KG1 (cell line): Measurements from ENCODE around the gene TMIGD3.
"Not testable (repeated sequence)": the region's sequence is repeated elsewhere in the genome, so short reads cannot be mapped to it uniquely, and the experiment has no call there.

Source experiments
- DNase-seq: peaks from one replicate; lab custom pipeline; 2025; lab: John Stamatoyannopoulos, UW

The TMIGD3 gene

DNA sequence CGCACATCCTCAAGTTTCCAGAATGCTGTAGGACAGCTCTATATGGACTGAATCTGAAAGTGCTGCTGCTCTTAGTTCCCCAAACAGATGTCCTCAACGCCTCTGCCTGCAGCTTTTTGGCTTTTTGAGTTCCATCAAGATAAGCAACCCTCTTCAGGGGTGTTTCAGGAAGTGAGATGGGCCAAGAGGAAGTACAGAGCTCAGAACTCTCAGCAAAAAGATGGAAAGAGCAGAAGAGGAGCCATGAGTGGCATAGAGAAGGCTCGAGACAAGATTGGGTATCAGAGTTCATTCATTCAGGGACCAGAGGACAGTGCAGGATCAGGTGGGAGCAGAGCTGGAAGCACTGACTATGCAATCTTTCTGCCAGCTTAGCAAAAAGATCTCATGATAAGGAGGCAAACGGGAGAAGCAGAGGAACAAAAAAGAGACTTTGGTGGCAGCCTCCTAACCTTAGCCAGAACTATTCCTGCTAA lies at the start of gene TMIGD3, which contains the start of gene ADORA3:
TSS of gene TMIGD3 (minus strand) at position 49 of the 476 bp plus-strand sequence. CDS start 279 bp downstream, outside the sequence.
TSS of gene ADORA3 (minus strand) at position 49 of the 476 bp plus-strand sequence. CDS start 279 bp downstream, outside the sequence.
- DNase-seq = peak; percentile 39

DNA sequence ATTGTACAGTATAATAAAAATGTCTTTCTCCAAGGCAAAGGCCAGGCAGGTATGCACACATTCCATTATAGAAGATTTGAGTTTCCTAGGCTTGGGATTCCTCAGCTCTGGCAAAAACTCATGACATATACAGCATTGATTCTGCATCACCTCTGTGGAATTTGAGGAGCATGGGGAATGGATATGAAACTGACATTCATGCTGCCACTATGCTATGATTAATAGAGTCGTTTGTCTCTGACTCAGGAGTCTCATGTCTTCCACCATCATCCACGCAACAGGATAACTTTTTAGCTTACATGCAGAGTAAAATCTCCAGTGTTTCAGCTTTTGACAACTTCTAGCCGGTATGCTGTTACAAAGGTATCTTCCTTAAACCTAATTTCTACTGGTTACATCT lies 49.8 kb upstream of the TMIGD3 start:
- no peak for DNase-seq

DNA sequence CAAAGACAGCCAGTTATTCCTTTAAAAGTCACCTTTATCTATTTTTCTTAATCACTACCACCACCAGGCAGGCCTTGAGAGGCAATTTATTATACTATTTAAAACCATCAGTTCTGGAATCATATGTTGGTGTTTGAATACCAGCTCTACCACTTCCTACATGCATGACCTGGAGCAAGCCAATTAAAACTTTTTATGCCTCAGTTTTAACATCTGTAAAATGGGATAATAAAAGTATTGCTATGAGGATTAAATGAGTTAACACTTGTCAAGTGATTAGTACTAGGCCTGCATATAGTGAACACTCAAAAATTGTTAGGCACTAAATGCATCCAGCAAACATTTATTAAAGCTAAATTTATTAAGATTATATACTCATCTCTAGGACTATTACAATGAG lies 49.2 kb upstream of the TMIGD3 start:
- DNase-seq = no peak

DNA sequence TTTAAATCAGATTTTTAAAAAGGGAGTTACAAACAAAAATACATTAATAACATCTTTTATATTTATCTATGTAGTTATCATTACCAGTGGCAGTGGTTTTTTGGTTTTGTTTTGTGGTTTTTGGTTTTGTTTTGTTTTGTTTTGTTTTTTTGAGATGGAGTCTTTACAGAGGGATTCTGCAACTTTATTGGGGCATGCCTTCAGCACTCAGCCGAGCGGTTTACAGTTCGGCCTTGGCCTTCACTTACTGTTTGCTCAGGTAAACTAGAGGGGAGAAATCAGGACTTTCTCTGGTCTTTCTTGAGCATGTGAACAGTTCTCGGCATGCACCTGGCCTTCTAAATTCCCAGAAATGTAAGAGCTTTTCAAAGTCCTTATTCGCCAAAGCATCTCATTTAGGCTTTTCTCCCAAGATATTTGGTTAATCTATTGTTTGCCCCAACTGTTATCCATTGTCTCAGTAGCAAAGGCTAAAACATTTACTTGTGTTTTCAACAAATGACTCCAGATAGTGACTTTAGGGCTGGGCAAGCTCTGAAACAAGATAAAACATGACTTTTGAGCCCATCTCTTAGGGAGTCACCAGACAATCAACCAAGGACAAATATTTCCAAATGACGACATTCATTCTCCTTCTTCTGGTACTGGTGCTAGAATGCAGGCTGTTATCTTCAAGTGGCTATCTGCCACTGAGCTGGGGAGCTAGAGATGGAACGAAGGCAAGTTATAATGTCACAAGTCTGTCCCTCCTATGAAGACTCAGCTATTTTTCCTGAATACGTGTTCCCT lies 48.4 kb upstream of the TMIGD3 start:
- no peak for DNase-seq

DNA sequence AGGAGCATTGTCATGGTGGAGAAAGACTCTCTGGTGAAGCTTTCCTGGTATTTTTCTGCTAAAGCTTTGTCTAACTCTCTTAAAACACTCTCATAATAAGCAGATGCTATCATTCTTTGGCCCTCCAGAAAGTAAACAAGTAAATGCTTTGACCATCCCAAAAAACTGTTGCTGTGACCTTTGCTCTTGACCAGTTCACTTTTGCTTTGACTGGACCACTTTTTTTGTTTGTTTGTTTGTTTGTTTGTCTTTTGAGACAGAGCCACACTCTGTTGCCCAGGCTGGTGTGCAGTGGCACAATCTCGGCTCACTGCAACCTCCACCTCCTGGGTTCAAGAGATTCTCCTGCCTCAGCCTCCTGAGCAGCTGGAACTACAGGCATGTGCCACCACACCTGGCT lies 44.4 kb upstream of the TMIGD3 start:
- not testable (repeated sequence) for DNase-seq

DNA sequence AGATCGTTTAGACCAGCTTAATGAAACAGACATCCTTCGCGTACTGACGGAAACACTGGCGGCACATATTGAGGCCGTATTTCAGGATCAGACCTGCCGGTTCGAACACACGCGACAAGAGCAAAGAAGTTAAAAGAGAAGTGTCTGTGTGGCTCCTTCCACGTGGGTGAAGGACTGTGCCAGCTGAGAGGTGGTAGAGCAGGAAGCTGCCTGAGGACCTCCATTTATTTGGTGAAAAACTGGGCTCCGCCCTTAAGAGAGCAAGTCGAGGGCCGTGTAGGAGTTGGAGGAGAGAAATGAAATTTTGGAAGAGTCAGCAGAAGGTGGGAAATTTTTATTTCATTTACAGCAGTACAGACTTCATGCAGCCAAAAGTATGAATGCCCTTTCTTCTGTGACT lies 38.8 kb upstream of the TMIGD3 start:
- no peak for DNase-seq

DNA sequence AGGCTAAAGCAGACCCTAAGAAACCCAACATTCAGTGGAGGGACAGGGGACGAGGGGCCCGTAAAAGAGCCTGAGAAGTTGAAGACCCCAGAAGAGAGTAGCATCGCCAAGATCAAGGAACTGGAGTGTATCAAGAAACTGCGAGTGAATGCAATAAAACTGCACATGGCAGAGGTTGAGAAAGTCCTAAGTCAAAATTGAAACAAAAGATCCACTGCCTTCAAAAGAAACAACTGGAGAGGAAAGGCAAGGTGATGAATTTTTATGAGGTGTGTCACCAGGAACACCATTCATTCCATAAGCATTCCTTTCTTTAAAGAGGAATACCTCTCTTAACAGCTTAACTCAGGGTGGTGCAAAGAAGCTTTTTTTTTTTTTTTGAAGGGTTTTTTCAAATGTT lies 38.3 kb upstream of the TMIGD3 start:
- DNase-seq = no peak

DNA sequence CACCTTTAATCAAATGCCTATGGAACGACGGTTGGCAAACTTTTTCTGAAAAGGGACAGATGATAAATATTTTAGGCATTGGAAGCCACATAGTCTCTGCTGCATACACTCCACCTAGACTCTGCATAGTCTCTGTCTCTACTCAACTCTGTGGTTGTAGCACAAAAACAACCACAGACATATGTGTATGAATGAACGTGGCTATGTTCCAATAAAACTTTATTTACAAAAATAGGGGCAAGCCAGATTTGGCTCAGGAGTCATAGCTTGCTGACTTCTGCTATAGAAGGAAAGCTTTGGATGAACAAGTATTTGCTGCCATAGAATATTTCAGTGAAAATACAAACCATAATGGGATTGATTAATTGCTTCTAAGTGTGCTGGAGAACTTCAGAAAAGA lies 37.5 kb upstream of the TMIGD3 start:
- DNase-seq = no peak

DNA sequence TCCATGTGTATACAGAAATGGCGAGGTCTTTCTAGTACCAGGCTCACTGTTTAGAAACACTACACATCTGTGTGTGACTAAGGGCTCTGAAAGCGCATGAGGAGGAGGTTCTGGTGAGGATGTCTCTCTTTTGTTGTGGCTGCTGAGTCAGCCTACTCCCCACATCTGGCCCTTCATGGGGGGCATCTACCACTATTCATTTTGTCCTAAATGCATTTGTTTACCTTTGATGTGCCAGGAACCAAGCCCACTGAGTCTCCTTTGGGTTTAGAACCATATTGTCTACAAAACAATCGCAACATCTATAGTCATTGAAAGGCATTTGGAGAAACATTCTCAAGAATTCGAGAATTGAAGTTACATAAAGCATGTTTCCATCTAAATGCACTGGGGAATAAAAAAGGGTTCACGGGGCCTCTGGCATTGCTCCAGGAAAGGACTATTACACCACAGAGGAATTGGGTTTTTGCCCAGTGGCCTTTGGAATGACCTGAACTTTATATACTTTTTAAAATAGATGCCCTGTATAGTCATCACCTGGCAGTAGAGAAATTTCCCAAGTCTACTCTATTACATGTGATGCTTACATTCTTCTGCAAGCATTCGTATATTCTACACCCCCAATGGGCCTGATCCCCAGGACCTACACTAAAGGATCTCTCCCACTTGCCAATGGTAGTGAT lies 35.1 kb upstream of the TMIGD3 start:
- DNase-seq = no peak

DNA sequence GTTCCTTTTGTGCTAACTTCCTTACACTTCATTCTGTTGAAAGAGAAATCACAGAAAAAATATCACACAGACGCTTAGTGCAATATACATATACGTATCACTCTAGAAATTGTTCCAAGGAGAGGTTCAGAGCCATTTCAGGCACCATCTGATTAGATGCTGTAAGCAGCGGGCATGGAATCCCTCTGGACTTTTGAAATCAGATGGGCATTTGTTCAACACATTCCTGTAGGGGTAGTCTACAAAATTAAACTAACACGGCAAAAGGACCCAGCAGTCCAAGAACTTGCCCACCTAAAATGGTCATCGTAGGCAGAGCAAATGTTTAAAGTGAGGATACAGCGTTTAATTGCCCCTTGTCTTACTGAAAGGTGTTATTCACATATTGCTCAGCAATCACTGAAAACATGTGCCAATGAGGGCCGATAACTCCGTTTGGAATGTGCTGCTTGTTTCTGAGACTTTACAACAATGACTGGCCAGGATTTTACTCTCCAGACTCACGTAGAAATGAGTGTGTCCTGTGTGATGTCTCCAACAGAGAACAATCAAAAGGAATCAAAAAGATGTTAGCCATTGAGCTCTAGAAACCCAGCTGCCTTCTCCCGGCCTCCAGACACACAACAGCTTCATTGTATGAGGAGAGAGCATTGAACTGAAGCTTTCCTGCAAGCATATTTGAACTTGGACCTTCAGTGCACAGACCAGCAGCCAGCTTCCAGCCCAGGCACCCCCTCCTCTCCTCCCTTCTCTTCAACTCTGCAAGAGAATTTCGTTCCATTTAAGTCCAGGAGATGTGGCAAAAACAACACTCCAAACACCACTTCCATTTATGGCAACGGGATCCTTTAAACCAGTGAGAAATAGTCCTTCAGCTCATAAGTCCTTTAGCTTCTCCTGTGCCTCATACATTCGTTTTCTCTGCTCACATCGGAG lies 32.1 kb upstream of the TMIGD3 start:
- DNase-seq = no peak

DNA sequence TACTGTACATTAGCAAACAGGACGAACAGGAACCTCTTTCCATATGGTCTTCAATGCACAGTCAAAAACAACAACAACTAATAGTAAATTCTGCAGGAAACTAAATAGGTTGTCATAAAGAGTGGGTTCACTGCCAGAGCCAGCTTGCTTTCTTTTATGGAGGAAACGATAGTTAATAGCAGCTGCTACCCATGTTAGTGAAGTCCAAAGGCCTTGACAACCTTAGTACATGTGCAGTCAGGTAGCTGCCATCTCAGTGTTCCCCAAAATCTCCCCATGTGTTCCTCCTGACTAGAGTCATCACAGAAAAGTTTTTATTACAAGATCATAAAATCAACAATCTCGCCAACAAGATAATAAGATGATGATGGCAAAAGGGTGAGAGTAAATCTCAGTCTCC lies 16.6 kb upstream of the TMIGD3 start:
- DNase-seq = no peak

DNA sequence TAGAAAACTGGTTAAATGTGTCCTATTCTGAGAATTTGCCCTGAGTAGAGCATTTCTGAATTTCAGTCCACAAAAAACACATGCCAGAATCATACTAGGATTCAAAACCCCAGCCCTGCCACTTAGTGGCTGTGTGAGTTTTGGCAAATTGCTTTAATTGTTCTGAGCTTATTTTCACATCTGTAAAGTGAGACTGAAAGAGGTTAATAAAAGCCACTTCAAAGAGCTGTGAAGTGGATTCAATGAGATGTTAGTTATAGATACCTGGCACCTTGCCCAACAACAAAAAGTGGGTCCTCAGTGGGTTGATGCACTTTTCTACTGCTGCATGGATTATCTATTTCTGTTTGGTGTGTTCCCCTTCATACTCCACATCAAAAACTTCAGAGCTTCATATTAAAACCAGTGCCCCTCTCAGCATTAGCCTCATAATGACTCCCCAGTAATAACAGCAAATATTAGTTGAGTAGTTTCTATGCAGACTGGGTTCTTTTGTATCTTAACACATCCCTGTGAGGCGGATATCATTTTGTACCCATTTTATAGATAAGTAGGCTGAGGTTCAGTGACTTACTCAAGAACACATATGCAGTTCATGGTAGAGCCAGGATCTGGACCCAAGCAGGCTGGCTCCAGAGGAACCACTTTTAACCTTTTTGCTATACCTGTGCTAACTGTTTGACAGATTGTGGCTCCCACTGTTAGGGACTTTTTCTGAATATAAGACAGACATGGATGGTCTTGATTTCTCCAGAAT lies 14.2 kb upstream of the TMIGD3 start:
- no peak for DNase-seq

DNA sequence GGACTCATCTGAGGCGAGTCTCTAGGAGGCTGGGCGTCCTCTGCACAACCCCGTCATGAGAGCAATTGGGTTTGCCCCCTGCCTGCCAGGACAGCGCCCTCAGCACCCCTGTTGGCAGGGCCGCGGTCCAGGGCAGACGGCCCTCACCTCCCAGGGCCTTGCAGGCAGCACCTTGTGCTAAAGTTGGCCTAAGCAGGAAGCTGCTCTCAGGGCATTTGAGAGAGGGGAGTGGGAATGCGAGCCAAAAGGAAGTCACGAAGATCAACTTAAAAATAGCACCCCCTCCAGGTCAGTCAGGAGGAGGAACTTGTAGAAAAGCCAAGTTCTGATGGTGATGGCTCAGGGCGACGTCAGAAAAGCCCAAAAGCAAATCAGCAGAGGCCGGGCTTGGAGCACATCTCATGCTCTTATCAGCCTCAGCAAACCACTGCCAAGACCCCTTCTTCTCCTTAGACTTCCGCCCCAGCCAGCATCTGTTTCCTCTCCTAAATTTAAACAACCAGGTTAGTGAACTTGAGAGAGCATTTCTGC lies 12.6 kb upstream of the TMIGD3 start:
- peak; percentile 67 for DNase-seq

DNA sequence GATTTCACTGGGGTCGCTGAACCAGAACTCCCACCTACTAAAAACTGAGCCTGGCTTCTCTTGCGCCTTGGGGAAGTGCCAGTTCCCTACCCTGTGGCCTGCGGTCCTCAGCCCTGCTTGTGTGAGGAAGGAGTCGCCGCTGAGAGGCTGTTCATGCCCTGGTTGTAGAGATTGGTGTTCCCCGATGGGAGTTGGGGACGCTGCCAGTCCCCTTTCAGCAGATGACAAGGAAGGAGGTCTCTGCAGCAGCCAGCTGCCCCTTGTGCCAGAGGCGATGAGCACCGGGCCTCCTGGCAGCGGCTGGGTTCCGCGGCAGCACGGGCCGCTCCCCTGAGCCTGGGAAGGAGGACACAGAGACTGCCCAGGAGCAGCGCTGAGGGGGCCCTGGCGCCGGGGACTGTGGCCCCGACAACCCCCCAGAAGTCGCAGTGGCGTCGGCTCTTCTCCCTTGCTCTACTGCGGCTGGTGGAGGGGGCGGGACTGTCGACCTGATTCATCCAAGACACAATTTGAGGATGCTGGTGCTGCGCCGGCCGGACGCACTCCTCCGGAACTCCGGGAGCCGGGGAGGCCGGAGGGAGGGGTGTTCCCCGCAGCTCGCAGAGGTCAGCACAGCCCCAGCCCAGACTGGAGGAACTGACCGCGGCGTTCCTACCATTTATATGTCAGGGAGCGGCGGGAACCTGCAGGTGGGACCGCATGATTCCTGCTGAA lies 12.0 kb upstream of the TMIGD3 start:
- peak; percentile 71 for DNase-seq

DNA sequence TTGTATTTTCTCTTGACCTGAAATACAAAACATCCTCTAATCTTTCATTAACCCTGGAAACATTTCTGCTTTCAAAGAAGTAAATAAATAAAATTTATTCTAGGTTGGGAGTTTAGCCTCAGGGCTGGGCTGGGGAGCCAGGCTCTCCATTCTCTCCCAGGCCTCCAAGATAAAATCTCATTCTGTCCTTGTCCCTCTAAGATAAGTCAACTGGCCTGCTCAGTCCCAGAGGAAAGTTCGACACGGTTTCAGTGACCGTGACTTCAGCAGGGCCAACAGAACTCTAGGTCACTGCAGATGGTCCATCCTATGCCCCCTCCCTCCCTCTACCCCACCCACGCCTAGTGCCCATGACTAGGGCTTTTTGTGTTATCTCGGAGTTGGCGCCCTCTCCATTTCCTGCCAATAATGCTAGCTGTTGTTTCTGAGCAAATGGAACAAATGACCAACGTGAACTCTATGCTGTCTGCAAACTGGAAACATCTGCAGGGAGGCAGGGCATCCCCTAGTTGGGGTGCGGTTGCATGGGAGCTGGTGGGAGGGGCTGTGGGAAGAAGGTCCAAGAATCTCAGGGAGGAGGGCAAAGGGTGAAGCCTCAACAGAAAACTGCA lies 10.1 kb upstream of the TMIGD3 start:
- no peak for DNase-seq

DNA sequence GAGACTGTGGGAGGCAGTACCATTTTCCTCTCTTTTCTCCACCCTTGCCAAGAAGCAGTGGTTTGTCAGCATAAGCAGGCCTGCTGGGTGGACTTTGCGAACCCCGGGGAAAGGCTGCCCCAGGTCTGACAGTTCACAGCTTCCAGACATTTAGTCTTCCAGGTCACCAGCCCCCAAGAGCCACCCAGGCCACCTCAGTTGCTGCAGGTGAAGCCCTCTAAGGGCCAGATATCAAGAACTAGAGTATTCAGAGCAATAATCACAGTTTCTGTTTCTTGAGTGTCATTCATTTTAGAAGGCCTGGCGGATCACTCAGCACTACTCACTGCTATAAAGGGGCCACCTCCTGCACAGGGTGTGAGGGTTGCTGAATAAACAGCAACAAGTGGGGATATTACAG lies 9.5 kb upstream of the TMIGD3 start:
- DNase-seq = no peak

DNA sequence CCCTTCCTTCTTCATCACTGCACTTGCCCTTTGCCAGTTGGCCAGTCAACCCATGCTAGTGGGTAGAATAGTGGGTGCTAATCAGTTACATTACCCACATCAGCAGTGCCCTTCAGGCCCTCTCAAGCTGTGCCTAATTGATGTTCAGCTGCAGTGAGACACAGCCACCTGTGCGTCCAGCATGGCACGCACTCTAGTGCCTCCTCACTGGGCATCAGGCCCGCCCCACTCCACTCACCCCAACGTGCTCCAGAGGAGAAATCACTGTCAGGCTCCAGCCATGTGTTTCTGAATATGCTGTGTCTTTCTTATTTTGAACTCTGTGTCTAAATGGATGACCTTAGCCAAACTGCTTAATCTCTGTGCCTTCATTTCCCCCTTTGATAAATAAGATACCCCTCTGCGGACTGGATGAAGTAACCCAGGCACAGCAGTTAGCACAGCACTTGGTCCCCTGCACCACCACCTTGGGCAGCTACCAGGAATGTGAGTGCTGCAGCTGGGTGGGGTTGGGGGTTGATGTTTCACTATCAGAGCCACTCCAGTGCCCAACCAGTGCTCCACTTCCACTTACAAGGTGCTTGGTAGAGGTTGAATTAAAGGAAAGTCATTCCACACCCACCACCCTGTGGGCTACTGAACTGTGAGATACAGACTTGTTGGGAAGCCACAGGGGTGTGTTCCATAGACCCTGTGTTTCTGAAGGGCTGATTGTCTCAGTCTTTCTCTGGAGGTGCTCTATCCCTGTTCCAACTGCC lies 8.9 kb upstream of the TMIGD3 start:
- no peak for DNase-seq

DNA sequence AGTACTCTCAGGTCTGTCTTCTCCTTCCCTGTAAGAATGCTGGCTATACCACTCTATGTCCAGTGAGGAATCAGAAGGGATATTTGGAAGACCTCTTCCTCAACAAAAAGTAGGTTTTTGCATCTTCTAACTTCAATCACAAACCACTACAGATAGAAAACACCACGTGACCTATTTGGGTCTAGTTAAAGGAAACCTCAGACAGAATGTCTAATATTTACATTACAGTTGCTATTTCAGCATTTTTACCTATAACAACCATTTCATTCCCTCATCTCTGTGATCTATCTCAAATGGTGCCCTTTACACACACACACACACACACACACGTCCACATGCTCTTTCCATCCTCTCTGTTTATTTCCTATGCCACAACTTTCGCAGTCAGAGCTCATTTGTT lies 7.9 kb upstream of the TMIGD3 start:
- DNase-seq = no peak

DNA sequence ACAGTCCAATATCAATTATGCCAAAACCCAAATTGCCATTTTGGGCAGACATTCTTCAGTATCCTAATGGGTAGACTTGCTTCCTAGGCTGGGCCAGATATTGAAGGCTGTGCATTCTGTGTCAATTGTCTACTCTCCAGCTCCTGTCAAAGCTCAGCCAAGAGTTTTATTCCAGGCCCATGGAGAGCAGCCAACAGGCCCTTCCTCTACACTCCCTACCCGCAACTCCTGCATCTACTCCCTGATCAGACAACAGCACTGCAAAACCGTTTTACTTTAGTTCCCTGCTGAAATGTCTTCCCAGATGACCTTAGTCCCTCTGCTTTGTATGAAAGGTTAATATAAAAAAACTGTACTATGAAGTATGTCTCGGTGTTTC lies 6.6 kb upstream of the TMIGD3 start:
- DNase-seq = no peak
